HG03139 (cell line): ENCODE results near the gene RASGEF1C.

Experiments used
- ATAC-seq: cut with Tn5 transposase; IDR thresholded peaks from one replicate; pipeline ENCODE4 v1.9.1; 2021; ENCODE audit not compliant: unreplicated experiment

Gene RASGEF1C

GRCh38 chr5:180209137-180209581 is at the start of gene RASGEF1C:
Gene RASGEF1C, minus strand, starts transcription at chr5:180209211. Its CDS starts 71,159 bp downstream, at chr5:180138052.
- ATAC-seq = peak; percentile 61

GRCh38 chr5:180253036-180253824 is 44.2 kb upstream of the RASGEF1C start:
- ATAC-seq = no peak

GRCh38 chr5:180251887-180252286 is 42.9 kb upstream of the RASGEF1C start:
- no peak for ATAC-seq

GRCh38 chr5:180251141-180251540 is 42.1 kb upstream of the RASGEF1C start:
- no peak for ATAC-seq

GRCh38 chr5:180250329-180250728 is 41.3 kb upstream of the RASGEF1C start:
- ATAC-seq = no peak

GRCh38 chr5:180241600-180241999 is 32.6 kb upstream of the RASGEF1C start:
- ATAC-seq = no peak

GRCh38 chr5:180238631-180239030 is 29.6 kb upstream of the RASGEF1C start:
- no peak for ATAC-seq

GRCh38 chr5:180235846-180236245 is 26.8 kb upstream of the RASGEF1C start:
- no peak for ATAC-seq

- no peak for ATAC-seq
These were observed 26.1 kb upstream of the RASGEF1C start for GRCh38 chr5:180235077-180235476.

GRCh38 chr5:180234271-180234670 is 25.3 kb upstream of the RASGEF1C start:
- ATAC-seq = no peak

- no peak for ATAC-seq
These were observed 24.7 kb upstream of the RASGEF1C start for GRCh38 chr5:180233729-180234128.

- ATAC-seq = no peak
These were observed 21.0 kb upstream of the RASGEF1C start for GRCh38 chr5:180230017-180230416.

- no peak for ATAC-seq
These were observed 13.0 kb upstream of the RASGEF1C start for GRCh38 chr5:180222056-180222455.

GRCh38 chr5:180217797-180218196 is 8.8 kb upstream of the RASGEF1C start:
- ATAC-seq = no peak

- ATAC-seq = no peak
These were observed 7.7 kb upstream of the RASGEF1C start for GRCh38 chr5:180216646-180217171.

GRCh38 chr5:180215783-180216630 is 7.0 kb upstream of the RASGEF1C start:
- no peak for ATAC-seq

GRCh38 chr5:180214870-180215770 is 6.1 kb upstream of the RASGEF1C start:
- no peak for ATAC-seq

- ATAC-seq = no peak
These were observed 4.7 kb upstream of the RASGEF1C start for GRCh38 chr5:180213657-180214207.

- no peak for ATAC-seq
These were observed 4.2 kb upstream of the RASGEF1C start for GRCh38 chr5:180213256-180213600.
